ENCODE results near the gene PLK3.
A peak's percentile ranks its signal among the peaks of the same experiment; 100 is the strongest.
"Not testable (repeated sequence)": the region's sequence is repeated elsewhere in the genome, so short reads cannot be mapped to it uniquely, and the experiment has no call there.

The PLK3 gene

GRCh38 chr1:44831516-44831915 is 31.3 kb downstream of the PLK3 start:
- CTCF ChIA-PET, result interaction anchor here (1.5 kb wide), 2 partner anchors 102 to 179 kb away, joined by 3 read pairs; partner anchors contain the start of gene HECTD3

GRCh38 chr1:44832056-44832705 is 32.0 kb downstream of the PLK3 start:
- ChIA-PET CTCF (interaction anchor here (0.7 to 1.5 kb wide), 2 partner anchors 10 to 179 kb away, joined by 3 read pairs; partner anchors contain the start of genes HECTD3 and PTCH2), POLR2A (interaction anchor here (1.0 to 5.5 kb wide), 2 partner anchors 12 to 13 kb away, joined by 3 to 21 read pairs; no protein-coding TSS in a partner anchor)
- no peak for DNase-seq (ENCODE audit: extremely low spot score)
- no peak for TF ChIP-seq CTCF (IDR thresholded peaks at IDR 0.05; ENCODE audit: control extremely low read depth, extremely low read depth, low read depth, missing control alignments)

More at GRCh38 chr1:44831516-44831915, 31.3 kb downstream of the PLK3 start:
- TF ChIP-seq CTCF (IDR thresholded peaks at IDR 0.05; ENCODE audit: control extremely low read depth, extremely low read depth, low read depth, missing control alignments), result no peak
- POLR2A ChIA-PET, result interaction anchor here (1.0 to 5.5 kb wide), 2 partner anchors 11 to 12 kb away, joined by 3 to 21 read pairs; no protein-coding TSS in a partner anchor
- DNase-seq (ENCODE audit: extremely low spot score), result no peak

- TF ChIP-seq CTCF (IDR thresholded peaks at IDR 0.05; ENCODE audit: control extremely low read depth, extremely low read depth, low read depth, missing control alignments), result no peak
- ChIA-PET POLR2A (interaction anchor here (0.7 to 5.5 kb wide), 2 partner anchors 13 to 15 kb away, joined by 3 to 21 read pairs; no protein-coding TSS in a partner anchor), CTCF (interaction anchor here (1.1 to 5.0 kb wide), 8 partner anchors 8 to 470 kb away, joined by 3 to 27 read pairs (median 8); partner anchors contain the start of gene PLK3)
- no peak for DNase-seq (ENCODE audit: extremely low spot score)
Observed at GRCh38 chr1:44834328-44834727, 34.2 kb downstream of the PLK3 start.

GRCh38 chr1:44835738-44836675 is 35.8 kb downstream of the PLK3 start:
- POLR2A ChIA-PET, result interaction anchor here (1.1 kb wide), 1 partner anchor 17 kb away, joined by 3 read pairs; no protein-coding TSS in a partner anchor
- DNase-seq (ENCODE audit: extremely low spot score), result peak; percentile 88
- TF ChIP-seq CTCF (IDR thresholded peaks at IDR 0.05; ENCODE audit: control extremely low read depth, extremely low read depth, low read depth, missing control alignments), result peak; percentile 84
- CTCF ChIA-PET, result interaction anchor here (0.7 to 5.0 kb wide), 23 partner anchors 9 to 659 kb away, joined by 3 to 27 read pairs (median 4); partner anchors contain the start of genes BTBD19, HECTD3 and UROD

GRCh38 chr1:44838294-44838693 is 38.1 kb downstream of the PLK3 start:
- DNase-seq (ENCODE audit: extremely low spot score); POLR2A ChIA-PET: not testable (repeated sequence)
- CTCF ChIA-PET, result interaction anchor here (0.6 to 5.0 kb wide), 4 partner anchors 11 to 1320 kb away, joined by 3 to 27 read pairs (median 4); no protein-coding TSS in a partner anchor

GRCh38 chr1:44839576-44839975 is 39.4 kb downstream of the PLK3 start:
- DNase-seq (ENCODE audit: extremely low spot score), result no peak
- ChIA-PET POLR2A (no interaction called here), CTCF (no interaction called here)
- TF ChIP-seq CTCF (IDR thresholded peaks at IDR 0.05; ENCODE audit: control extremely low read depth, extremely low read depth, low read depth, missing control alignments), result no peak
